ENCODE measurements around the gene HBA1. TPM values are rescaled to one million over a fixed set of nuclear protein-coding genes. Genes with fewer than 3 reads are reported as not detected.
"Not testable (repeated sequence)": the region's sequence is repeated elsewhere in the genome, so short reads cannot be mapped to it uniquely, and the experiment has no call there.

HBA1 gene
- total RNA-seq (2021; fragmentation: NEBNext Ultra II Directional; extraction: Animal tissue kit (Norgen Biotek cat#: 25700)), result 1.1 and 2.3 TPM in 2 replicates
- polyA plus RNA-seq (2011; rRNA removed), result 2.3 and 8.6 TPM in 2 replicates
- 2.0 TPM for polyA plus RNA-seq (2011; cell fraction: cytosol; rRNA removed)
- 1.6 TPM for polyA plus RNA-seq (2011; cell fraction: nucleus; rRNA removed)
- 1.2 to 1.6 TPM (median 1.4 TPM) in 3 of 4 replicates, not detected in the other for polyA plus RNA-seq (2012, experiment 1 of 2)
- 4.5 TPM for polyA plus RNA-seq (2012, experiment 2 of 2)
- polyA plus RNA-seq (2013, experiment 1 of 2), result 2.9 TPM
- polyA plus RNA-seq (2013, experiment 2 of 2), result 3.2 TPM
- not detected in 2 replicates for polyA minus RNA-seq (2011; rRNA and poly(A)+ RNA removed)
- 10.6 TPM for polyA minus RNA-seq (2011; cell fraction: cytosol; rRNA and poly(A)+ RNA removed)
- not detected for polyA minus RNA-seq (2011; cell fraction: nucleus; rRNA and poly(A)+ RNA removed)
- long read RNA-seq, experiment 1, partial matches to known transcripts, result 0 of 2 reads
- long read RNA-seq, experiment 1, other reads (novel, unspliced or antisense), result 0 of 2 reads
- long read RNA-seq, experiment 2, result 0 reads

- POLR2A ChIA-PET (ENCODE audit: partially characterized antibody), result interaction anchor here (2.3 kb wide), 1 partner anchor 10 kb away, joined by 16 read pairs; the partner anchor contains the start of gene HBM
These were observed at the start of gene HBA1 for GRCh38 chr16:176477-177382. Gene HBA1 (plus strand): TSS chr16:176680. CDS start chr16:176717, 37 bp downstream.

More at GRCh38 chr16:176477-177382, at the start of gene HBA1:
- H2BK120ac ChIP-seq (replicated peaks; ENCODE audit: low read depth, low read length); H2BK15ac ChIP-seq (ENCODE audit: low read length); H4K8ac ChIP-seq (ENCODE audit: extremely low read depth, insufficient read depth, low read length); H3K14ac ChIP-seq (ENCODE audit: insufficient read length); H4K5ac ChIP-seq (ENCODE audit: insufficient read length, low read depth, low read length); H3K56ac ChIP-seq (replicated peaks; ENCODE audit: insufficient read length, low read depth, low read length); H2AK5ac ChIP-seq (ENCODE audit: low read depth, low read length); H3K23ac ChIP-seq (ENCODE audit: insufficient read length); H4K91ac ChIP-seq (replicated peaks; ENCODE audit: insufficient read length, low read length); DNase-seq (ENCODE audit: low read depth in 1 of 2, low spot score in 2 of 2); H2BK5ac ChIP-seq (ENCODE audit: low read depth, low read length); H3K36me3 ChIP-seq (ENCODE audit: control insufficient read depth in 2 of 4, insufficient read depth in 4 of 4, low read length in 3 of 4); H3K18ac ChIP-seq (ENCODE audit: extremely low read depth, low read length); H3K4ac ChIP-seq (replicated peaks; ENCODE audit: insufficient read length, low read depth, low read length); H3K79me1 ChIP-seq (ENCODE audit: low read depth, low read length); H3K9me3 ChIP-seq (ENCODE audit: insufficient read depth in 2 of 2, low read depth in 1 of 2, low read length in 1 of 2); H3K9ac ChIP-seq (replicated peaks in 1 of 4; ENCODE audit: extremely low read depth in 1 of 4, low read depth in 3 of 4, low read length in 3 of 4); H3K4me1 ChIP-seq (replicated peaks in 1 of 4; ENCODE audit: control insufficient read depth in 3 of 4, insufficient read depth in 4 of 4, low read length in 3 of 4); H3K27ac ChIP-seq (ENCODE audit: low read depth, low read length); H3K79me2 ChIP-seq (ENCODE audit: control insufficient read depth in 1 of 2, insufficient read depth in 2 of 2, low read length in 2 of 2); FAIRE-seq; H3K23me2 ChIP-seq (ENCODE audit: low read depth, low read length); H2AFZ ChIP-seq (ENCODE audit: low read length); H2BK20ac ChIP-seq (ENCODE audit: low read length): not testable (repeated sequence)
- H3K4me2 ChIP-seq (ENCODE audit: insufficient read depth in 1 of 2, low read depth in 2 of 2, low read length in 2 of 2), result peak within 1 kb of the TSS in 1 of 2 experiments; percentile 53; a peak in 1 of 4 replicates
- H2BK12ac ChIP-seq (ENCODE audit: low read depth, low read length), result peak within 1 kb of the TSS; percentile 76; the same call in 1 of the 2 replicates
- peaks cover 10 to 19% of the 10 kb centered on the region in 2 experiments for H4K20me1 ChIP-seq (replicated peaks in 1 of 2; ENCODE audit: control insufficient read depth in 1 of 2, insufficient read depth in 2 of 2, low read length in 2 of 2)
- TF ChIP-seq EZH2 (IDR thresholded peaks at IDR 0.05; ENCODE audit: low read depth, low read length, severe bottlenecking) (peak; percentile 82), SUZ12 (IDR thresholded peaks at IDR 0.05; ENCODE audit: low read length) (peak; percentile 66)
- 5% methylated on average over 21 of the region's 88 CpGs; no CpG with 5 or more reads in 1 of the 2 experiments for WGBS, 2 experiments (ENCODE audit: extremely low coverage in 1 of 2, insufficient coverage in 1 of 2, insufficient read length in 1 of 2, insufficient replicate concordance in 2 of 2, low coverage in 1 of 2, low lambda C conversion rate in 2 of 2, missing lambda C conversion rate in 1 of 2)
- peaks cover 56 to 80% (median 72%) of the 10 kb centered on the region in 4 experiments for H3K27me3 ChIP-seq (replicated peaks in 1 of 4; ENCODE audit: control insufficient read depth in 3 of 4, extremely low read depth in 1 of 4, insufficient read depth in 3 of 4, low read length in 3 of 4)
- H3K4me3 ChIP-seq (ENCODE audit: extremely low read depth in 1 of 4, insufficient read depth in 2 of 4, low read depth in 3 of 4, low read length in 4 of 4), result peak within 1 kb of the TSS in 1 of 4 experiments; percentile 40; a peak in 1 of 8 replicates
- CTCF ChIA-PET (ENCODE audit: partially characterized antibody), result interaction anchor here (0.7 to 2.5 kb wide), 4 partner anchors 9 to 111 kb away, joined by 3 to 14 read pairs (median 5); no protein-coding TSS in a partner anchor
